A549 treated with ZK216348 at 1 μM for 4 hours (cell line): ENCODE measurements around the gene BUD13. TPM values are rescaled to one million over a fixed set of nuclear protein-coding genes. Genes with fewer than 3 reads are reported as not detected.

Source experiments
- total RNA-seq: library from RNA; stranded (reverse); fragments of 200-300 nt; extraction: Qiagen RNA extraction; gene quantifications from 5 replicates; pipeline ENCODE4 v1.2.3, GENCODE V29; 2022; ENCODE audit warnings: low read depth

The BUD13 gene
- 11.2 to 12.9 TPM (median 11.5 TPM) in 5 replicates for total RNA-seq

DNA sequence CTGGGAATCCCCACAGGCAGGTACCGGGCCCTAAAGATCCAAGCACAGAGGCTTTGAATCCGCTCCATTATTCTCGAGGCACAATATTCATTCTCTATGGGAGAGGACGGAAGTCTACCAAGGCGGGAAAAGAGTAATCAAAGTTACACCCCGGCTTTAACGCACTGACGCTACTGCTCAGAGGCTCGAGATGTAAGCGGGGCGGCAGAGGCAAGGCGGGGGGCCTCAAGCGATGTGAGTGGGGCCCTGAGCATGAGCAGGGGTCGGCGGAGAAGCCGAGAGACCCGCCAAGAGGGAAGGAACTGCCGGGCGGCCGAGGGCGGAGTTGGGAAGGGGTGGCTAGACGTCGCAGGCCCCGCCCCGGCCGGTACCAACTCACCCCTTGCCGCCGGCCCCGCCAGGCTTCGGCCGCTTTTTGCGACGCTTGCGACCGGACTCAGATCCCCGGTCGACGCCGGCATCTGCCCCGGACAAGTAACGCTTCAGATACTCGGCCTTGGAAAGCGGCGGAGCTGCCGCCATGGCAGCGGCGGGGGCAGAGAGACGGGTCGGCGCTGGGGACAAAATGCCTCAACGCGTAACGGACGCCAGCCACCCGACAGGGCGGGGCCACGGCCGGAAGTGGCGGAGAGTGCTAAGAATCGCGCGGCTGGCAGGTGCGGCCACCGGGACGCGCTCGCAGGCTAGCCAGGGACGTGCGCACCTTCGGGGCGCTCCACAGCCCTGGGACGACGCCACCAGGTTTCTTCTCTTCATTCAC lies at the start of gene BUD13:
TSS of gene BUD13 (minus strand) at position 545 of the 760 bp plus-strand sequence. CDS start at position 522, 23 bp downstream.

DNA sequence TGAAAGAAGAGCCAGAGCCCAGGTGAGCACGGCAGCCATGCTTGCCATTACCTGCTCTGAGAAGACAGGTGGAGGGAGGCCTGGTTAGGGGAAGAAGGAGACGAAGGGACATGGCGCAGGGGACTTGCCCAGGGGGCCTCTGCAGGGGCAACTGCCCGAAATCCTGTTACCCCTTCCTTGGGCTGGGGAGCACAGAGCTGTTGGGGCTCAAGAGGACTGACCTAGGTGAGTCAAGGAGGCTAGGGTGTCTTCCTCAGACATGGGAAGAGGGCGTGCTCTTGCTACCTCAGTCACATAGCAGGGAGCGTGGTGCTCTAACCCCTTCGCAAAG lies 19.0 kb upstream of the BUD13 start, which contains the start of gene APOA5:
TSS of gene APOA5 (minus strand) at position 67 of the 331 bp plus-strand sequence. CDS start at position 48, 19 bp downstream.

DNA sequence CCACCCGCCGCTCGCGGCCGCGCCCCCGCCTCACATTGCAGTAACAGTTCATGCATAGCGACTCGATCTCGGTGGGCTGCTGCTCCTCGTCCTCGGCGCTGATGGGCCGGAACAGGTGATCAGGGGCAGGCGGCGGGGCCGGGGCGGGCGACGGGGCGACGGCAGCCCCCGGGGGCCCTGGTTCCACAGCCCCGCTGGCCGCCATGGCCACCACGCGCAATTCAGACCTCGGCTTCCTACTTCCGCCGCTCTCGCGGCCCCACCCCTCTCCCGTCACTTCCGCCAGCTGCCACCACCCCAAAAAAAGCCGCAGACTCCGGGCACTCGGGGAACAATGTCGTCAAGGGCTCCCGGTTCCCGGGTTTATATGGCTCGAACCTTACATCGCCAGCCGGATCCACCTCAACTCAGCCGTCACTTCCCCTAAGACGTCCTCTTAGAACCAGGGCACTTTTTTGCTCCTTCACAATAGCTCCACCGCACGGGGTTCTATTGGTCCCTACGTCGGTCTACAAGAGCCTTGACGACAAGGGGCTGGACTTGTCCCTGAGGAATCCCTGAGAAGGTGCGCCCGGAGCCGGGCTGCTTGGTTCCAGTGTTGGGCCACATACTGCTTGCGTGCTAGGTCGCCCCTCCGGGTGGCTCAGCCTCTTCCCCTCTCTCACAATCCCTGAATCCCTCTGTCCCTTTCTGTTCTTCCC lies 15.1 kb upstream of the BUD13 start, which contains the start of gene ZPR1:
TSS of gene ZPR1 (minus strand) at position 238 of the 701 bp plus-strand sequence. CDS start at position 205, 33 bp downstream.

Other genes with a start within 250 kb of the BUD13 start
- 51.0 to 57.5 TPM (median 52.5 TPM) in 5 replicates for gene ZPR1, start 15.0 kb upstream of the BUD13 start, total RNA-seq
- gene APOA5, start 18.9 kb upstream of the BUD13 start, total RNA-seq, result not detected in 5 replicates
- not detected in 5 replicates for gene APOA4, start 50.3 kb upstream of the BUD13 start, total RNA-seq
- gene APOC3, start 56.9 kb upstream of the BUD13 start, total RNA-seq, result not detected in 5 replicates
- gene APOA1, start 64.6 kb upstream of the BUD13 start, total RNA-seq, result 0.24 to 0.42 TPM (median 0.27 TPM) in 3 of 5 replicates, not detected in the others